NK-92 treated with Interleukin-12 subunit alpha and Interleukin-12 subunit beta, amount 100 ng/mL, for 24 hours (cell line): ENCODE data around the gene SPATS2.
"Not testable (repeated sequence)": the region's sequence is repeated elsewhere in the genome, so short reads cannot be mapped to it uniquely, and the experiment has no call there.

Source experiments
- DNase-seq: peaks from one replicate; lab custom pipeline; 2025; lab: John Stamatoyannopoulos, UW

SPATS2 gene

GRCh38 chr12:49410818-49411217, 43.6 kb downstream of the SPATS2 start:
- no peak for DNase-seq

GRCh38 chr12:49413010-49413409, 45.7 kb downstream of the SPATS2 start:
- DNase-seq, result no peak

- DNase-seq, result no peak
Observed at GRCh38 chr12:49413796-49414195, 46.5 kb downstream of the SPATS2 start.

- DNase-seq, result no peak
Observed at GRCh38 chr12:49414364-49414763, 47.1 kb downstream of the SPATS2 start.

GRCh38 chr12:49415521-49415970, 48.3 kb downstream of the SPATS2 start:
- DNase-seq, result no peak

GRCh38 chr12:49416892-49417291, 49.6 kb downstream of the SPATS2 start:
- no peak for DNase-seq

GRCh38 chr12:49417558-49417957, 50.3 kb downstream of the SPATS2 start:
- DNase-seq, result no peak

GRCh38 chr12:49420556-49420955, 53.3 kb downstream of the SPATS2 start:
- no peak for DNase-seq

GRCh38 chr12:49422114-49422513, 54.9 kb downstream of the SPATS2 start:
- DNase-seq, result no peak

GRCh38 chr12:49428793-49429192, 61.5 kb downstream of the SPATS2 start:
- no peak for DNase-seq

GRCh38 chr12:49432616-49433015, 65.4 kb downstream of the SPATS2 start:
- DNase-seq, result no peak

- DNase-seq, result not testable (repeated sequence)
Observed at GRCh38 chr12:49436799-49437198, 69.5 kb downstream of the SPATS2 start.

- no peak for DNase-seq
Observed at GRCh38 chr12:49439042-49439441, 71.8 kb downstream of the SPATS2 start.

GRCh38 chr12:49440035-49440434, 72.8 kb downstream of the SPATS2 start:
- DNase-seq, result no peak

- no peak for DNase-seq
Observed at GRCh38 chr12:49442915-49443314, 75.7 kb downstream of the SPATS2 start.

- no peak for DNase-seq
Observed at GRCh38 chr12:49446571-49446970, 79.3 kb downstream of the SPATS2 start.

- DNase-seq, result no peak
Observed at GRCh38 chr12:49448858-49449257, 81.6 kb downstream of the SPATS2 start.

GRCh38 chr12:49451468-49452259, 84.4 kb downstream of the SPATS2 start:
- DNase-seq, result no peak

GRCh38 chr12:49455501-49455900, 88.2 kb downstream of the SPATS2 start:
- DNase-seq, result no peak

GRCh38 chr12:49456131-49456679, 88.9 kb downstream of the SPATS2 start:
- DNase-seq, result no peak

GRCh38 chr12:49458816-49459215, 91.6 kb downstream of the SPATS2 start:
- no peak for DNase-seq

- DNase-seq, result no peak
Observed at GRCh38 chr12:49461221-49461620, 94.0 kb downstream of the SPATS2 start.

GRCh38 chr12:49462083-49462744, 95.0 kb downstream of the SPATS2 start:
- no peak for DNase-seq
